GM21526 (cell line): Measurements from ENCODE around the gene PPM1L.

Experiments
- ATAC-seq: cut with Tn5 transposase; IDR thresholded peaks from one replicate; pipeline ENCODE4 v1.9.1; 2021; ENCODE audit warnings: moderate library complexity; ENCODE audit not compliant: unreplicated experiment, low FRiP score

PPM1L gene

DNA sequence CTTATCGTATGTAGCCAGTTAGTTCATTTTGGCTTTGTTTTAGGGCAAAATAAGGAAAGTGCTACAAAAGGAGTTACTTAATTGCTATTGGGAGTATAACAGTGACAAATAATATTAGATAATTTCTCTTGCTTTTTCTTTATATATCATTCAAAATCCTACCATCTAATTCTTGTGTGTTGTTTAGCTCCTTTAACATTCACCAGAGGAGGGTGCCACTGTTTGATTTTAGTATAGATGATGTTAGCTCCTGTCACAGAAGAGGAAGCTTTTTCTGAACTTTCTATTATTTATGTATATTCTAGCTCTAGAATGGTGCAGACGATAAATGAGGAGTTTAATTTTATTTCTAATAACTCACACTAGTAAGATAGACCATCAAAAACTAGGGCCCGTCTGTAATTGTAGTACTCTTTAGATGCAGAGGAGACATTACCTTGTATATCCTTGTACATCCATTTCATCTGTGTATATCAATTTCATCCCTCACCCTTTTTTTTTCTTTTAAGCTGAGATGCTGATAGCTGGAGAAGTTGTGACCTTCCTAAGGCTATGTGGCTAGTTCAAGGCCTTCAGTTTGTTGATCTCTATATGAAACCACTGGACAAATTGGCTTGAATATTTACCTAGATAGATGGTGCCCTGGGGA, 3.0 kb downstream of the PPM1L start:
- no peak for ATAC-seq

DNA sequence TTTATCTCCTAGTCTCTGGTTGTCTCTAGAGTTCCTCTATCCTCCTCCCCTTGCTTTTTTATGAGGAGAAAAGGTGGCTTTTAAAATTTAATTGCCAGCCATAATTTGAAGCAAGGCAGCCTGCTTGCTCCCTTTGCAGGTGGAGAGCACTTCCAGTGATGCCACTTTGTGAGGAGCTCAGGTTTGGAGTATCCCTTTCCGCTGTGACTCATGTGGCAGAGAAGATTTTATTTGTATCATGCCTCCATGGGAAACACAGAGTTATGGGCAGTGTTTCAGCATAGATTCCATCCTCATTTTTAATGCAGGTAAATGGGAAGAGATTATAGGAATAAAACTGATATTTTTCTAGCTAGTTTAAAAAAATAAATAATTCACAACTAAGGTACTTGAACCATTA, 7.0 kb downstream of the PPM1L start:
- ATAC-seq, result no peak

GRCh38 chr3:160765211-160765610, 9.2 kb downstream of the PPM1L start:
- no peak for ATAC-seq

DNA sequence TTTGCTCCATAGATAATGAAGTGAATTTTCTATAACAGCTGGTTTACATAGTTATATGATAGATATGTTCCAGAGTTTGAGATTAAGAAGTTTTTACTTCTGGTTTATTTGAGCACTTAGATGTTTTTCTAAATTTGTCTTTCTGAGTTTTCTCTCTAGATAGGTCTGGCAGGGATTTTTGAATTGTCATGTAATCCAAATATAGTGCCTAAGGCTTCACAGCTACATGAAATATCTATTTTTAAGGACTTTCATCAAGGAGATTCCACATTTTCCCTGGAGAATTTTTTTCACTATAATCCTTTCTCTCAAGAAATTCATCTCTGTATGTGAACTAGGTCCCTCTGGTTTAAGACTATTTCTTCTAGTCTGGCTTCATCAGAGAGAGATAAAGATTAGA, 12.0 kb downstream of the PPM1L start:
- ATAC-seq, result no peak

GRCh38 chr3:160768918-160769317, 12.9 kb downstream of the PPM1L start:
- no peak for ATAC-seq

DNA sequence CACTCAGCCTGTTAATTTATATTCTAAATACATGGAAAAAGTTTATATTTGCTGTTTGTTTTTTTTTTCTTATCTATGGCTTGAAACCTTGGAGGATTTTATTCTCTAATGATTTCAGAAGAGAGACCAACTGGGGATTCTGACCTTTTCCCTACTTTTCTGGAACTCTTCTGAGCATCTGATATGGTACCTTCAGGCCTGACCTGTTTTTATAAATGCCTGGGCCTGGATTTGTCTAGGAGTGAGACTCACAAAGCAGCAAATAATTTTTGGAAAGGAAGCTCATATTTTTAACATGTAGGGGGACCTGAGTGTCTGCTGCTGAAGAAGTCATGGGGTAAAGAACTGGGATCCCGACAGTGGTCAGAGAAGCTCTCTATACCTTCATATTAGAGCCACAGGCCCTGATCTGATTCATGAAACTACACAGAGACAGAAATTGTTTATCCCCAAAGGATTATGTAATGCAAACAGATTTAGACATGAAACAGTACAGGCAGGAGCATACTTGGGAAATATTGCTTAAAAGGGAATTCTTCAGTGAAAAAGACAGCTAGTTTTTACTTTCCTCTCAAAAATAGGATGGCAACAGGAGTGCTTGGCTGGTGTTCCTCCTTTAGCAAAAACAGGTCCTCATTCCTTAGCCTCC, 15.9 kb downstream of the PPM1L start:
- no peak for ATAC-seq

DNA sequence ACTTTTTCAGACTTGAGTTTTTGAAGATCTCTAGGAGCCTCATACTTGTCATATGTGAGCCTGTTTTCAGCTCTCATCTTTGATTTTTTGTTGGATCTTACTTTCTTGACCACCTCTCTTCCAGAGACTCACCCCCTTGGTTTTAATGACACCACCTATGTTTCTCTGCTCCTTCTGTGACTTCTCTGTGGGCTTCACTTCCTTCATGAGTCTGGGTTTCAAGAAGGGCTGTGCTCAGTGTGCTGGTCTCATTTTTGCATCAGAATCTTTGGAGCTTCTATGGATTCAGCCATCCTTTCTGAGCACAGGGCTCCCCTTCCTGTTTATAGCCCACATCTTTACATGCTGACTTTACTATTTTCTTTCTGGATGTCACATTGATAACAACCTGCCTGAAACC, 17.7 kb downstream of the PPM1L start:
- no peak for ATAC-seq

- ATAC-seq, result no peak
Observed at GRCh38 chr3:160774172-160774571, 18.1 kb downstream of the PPM1L start.

DNA sequence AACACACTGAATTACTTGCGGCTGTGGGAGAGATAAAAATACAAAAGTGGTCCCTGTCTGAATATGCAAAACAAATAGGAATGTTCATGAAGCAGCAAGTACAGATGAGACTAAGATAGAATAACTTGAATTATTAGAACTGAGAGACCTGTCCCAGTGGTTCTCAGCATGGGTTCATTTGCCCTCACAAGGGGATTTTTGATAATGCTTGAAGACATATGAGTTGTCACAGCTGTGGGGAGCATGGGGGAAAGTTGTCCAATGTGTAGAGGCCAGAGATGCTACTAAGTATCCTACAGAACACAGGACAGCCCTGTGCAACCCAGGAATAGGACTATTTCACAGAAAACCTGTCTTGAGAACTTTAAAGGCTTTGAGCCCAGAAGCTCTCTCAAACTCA, 22.4 kb downstream of the PPM1L start:
- ATAC-seq, result no peak

DNA sequence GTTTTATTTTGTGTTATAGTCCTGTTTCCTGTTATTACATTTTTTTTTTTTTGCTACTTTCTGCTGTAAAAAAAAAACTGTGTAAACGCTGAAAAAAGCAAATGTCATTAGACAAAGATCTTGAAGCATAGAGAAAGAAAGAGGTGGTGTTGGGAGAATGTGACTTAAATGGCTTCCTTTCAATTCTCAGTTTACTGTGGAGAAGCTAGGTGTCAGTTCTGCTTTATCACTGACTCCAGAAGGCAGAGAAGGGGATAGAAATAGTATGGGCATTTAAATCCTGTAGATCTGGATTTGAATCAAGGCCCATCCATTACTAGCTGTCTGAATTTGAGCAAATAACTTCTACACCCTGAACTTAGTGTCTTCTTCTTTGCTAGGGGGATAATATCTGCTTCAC, 23.0 kb downstream of the PPM1L start:
- no peak for ATAC-seq

GRCh38 chr3:160780245-160780644, 24.2 kb downstream of the PPM1L start:
- no peak for ATAC-seq

DNA sequence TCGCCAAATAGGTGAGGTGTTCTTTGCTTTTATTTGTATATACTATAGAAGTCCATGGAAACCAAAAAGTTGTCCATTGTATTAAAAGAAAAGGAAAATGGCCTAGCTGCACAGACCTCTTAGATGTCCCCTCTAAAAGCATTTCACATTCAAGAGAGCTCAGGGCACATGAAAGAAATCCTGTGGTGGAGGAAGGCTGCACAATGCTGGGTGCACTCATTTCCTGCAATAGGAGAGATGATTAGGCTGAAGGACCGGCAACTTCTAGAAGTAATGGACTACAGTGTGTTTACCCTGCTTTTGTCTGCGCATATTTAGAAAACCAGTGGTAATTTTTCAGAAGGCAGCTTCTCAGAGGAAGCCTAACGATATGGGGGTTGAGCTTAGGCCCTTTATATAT, 25.4 kb downstream of the PPM1L start:
- no peak for ATAC-seq

DNA sequence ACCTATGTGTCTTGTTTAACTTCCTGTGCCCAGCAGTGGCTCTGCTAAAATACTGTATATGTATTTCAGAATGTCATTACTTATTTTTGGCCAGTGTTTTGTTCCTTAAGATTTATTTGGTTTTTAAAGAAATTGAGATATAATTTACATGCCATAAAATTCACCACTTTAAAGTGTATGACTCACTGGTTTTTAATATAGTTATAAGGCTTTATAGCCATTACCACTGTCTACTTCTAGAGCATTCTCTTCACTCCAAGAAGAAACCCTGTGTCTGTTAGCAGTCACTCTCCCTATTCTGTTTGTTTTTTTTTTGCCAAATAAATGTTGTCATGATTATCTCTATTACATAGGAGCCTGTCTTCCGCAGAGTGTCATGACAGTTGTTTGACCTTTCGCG, 25.8 kb downstream of the PPM1L start:
- no peak for ATAC-seq

- no peak for ATAC-seq
Observed at GRCh38 chr3:160784853-160785252, 28.8 kb downstream of the PPM1L start.

DNA sequence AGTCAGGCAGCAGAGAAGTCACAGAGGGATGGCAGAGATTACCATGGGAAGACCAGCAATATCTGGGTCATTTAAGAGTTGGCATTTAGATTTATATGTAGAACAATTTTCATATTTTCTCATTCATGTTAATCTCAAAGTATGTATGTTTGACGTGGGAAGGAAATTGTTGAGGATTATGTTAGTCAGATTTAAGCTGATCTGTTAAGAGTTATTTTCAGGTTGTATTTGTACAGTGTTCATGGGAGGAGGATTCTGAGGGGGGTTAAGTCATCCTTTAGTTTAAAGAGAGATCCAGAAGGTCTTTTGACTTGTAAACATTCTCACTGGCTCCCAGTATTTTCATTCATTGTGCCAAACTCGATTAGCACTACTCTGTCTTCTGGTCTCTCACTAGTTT, 34.7 kb downstream of the PPM1L start:
- no peak for ATAC-seq

GRCh38 chr3:160792540-160792939, 36.5 kb downstream of the PPM1L start:
- no peak for ATAC-seq

DNA sequence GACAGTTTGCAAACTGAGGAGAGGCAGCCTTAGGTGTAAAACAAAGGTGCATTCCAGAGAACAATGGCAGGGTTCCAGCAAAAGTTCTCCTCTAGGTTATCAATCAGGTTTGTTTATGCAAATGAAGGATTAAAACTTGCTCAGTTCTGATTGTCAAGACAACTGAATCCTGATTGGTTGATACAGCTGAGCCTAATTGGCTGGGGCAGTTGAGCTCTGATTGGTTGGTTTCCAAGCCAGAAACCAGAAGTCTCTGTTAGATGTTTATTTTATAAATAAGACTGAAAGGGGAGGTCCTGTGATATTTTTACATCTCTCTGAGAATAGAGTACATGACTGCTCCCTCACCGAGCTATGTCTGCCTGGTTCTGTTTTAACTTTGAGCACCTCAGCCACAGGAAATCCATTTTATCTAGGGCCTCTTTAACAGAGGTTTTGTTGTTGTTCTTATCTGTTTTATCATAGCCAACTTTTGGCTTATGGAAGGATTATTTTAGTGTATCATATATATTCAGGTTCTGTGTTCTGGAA, 37.8 kb downstream of the PPM1L start:
- no peak for ATAC-seq

DNA sequence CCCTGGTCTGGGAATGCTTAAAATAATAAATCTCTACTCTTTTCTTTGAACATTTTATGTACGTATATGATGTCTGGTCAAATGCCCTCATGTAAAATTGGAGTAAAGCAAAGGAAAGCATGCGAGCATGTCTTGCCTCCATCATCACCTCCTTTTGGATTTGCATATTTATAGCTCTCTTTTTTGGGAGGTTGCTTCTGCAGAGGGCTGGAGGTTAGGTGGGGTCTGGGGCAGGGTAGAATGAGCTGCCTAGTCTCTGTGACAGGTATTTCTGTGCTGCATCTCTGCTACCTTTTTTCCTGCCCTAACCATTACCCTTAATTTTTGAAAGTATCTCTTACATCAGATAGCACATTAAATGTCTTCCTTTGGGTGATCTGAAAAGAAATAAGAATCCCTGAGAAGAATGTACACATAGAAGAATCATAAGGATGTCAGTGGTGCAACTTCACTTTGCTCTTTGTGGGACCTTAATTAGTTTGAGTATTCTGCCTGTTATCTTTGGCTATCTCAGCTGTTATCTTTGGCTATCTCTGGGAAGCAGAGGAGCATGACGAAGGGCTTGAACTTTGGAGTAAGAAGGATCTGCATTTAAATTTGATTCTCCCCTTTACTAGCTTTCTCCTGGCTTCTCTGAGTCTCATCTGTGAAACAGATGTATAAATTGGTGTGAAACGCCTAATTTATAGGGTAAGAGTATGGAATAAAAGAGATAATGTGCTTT, 40.2 kb downstream of the PPM1L start:
- no peak for ATAC-seq

GRCh38 chr3:160796813-160797164, 40.8 kb downstream of the PPM1L start:
- no peak for ATAC-seq

DNA sequence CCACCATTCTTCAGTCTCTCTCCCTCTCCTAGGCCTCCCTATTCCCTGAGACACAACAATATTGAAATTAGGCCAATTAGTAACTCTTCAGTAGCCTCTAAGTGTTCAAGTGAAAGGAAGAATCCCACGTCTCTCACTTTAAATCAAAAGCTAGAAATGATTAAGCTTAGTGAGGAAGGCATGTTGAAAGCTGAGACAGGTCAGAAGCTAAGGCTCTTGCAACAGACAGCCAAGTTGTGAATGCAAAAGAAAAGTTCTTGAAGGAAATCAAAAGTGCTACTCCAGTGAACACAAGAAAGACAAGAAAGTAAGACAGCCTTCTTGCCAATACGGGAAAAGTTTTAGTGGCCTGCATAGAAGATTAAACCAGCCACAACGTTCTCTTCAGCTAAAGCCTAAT, 41.3 kb downstream of the PPM1L start:
- ATAC-seq, result no peak

- peak; percentile 90 for ATAC-seq
Observed at GRCh38 chr3:160801386-160802118, 45.5 kb downstream of the PPM1L start.
